Gastrocnemius medialis (tissue), 4 donors: ENCODE measurements around the gene SYNDIG1L. TPM values are rescaled to one million over a fixed set of nuclear protein-coding genes. Genes with fewer than 3 reads are reported as not detected.

Experiments
- ATAC-seq, 2 donors: fragments of 150-250 bp; one replicate each; pipeline ENCODE4 v1.9.1; 2016
- DNase-seq, 2 donors: peaks; one replicate each; pipeline ENCODE4 v3.0.0-alpha.2; 2019
- H3K27ac ChIP-seq, 4 donors: fragments of 200-600 bp; sonication (generic); 1 replicate in 1 of 4; 2 replicates in 3 of 4; pipeline ENCODE4 v1.5.1; 2016 to 2018; ENCODE audit warnings: mild to moderate bottlenecking in 2 of 4, moderate library complexity in 1 of 4
- H3K27me3 ChIP-seq, 3 donors: fragments of 200-600 bp; sonication (generic) in 2 of 3; 1 replicate in 1 of 3; 2 replicates in 2 of 3; pipeline versions ENCODE4 v1.5.1 to v1.6.0; 2016 to 2019; ENCODE audit warnings: mild to moderate bottlenecking in 1 of 3, moderate library complexity in 1 of 3
- H3K36me3 ChIP-seq, 2 donors: fragments of 200-600 bp; sonication (generic) in 1 of 2; one replicate each; pipeline ENCODE4 v1.5.1; 2017 to 2018
- H3K4me1 ChIP-seq, 2 donors: fragments of 200-600 bp; sonication (generic) in 1 of 2; one replicate each; pipeline ENCODE4 v1.5.1; 2016 to 2017; ENCODE audit warnings: mild to moderate bottlenecking in 2 of 2
- H3K4me3 ChIP-seq, 4 donors: fragments of 200-600 bp; sonication (generic) in 3 of 4; 1 replicate in 1 of 4; 2 replicates in 3 of 4; pipeline ENCODE4 v1.5.1; 2016 to 2019; ENCODE audit warnings: mild to moderate bottlenecking in 2 of 4
- H3K9me3 ChIP-seq, 3 donors: fragments of 200-600 bp; sonication (generic) in 2 of 3; 1 replicate in 1 of 3; 2 replicates in 2 of 3; pipeline ENCODE4 v1.5.1; 2016 to 2019
- POLR2A ChIP-seq, 2 donors: fragments of 450-650 bp; IDR thresholded peaks; one replicate each; pipeline ENCODE4 v1.6.1; 2017; ENCODE audit warnings: antibody characterized with exemption in 2 of 2, mild to moderate bottlenecking in 2 of 2, moderate library complexity in 2 of 2
- in situ Hi-C, 4 donors: fragments of 200-750 bp; cut with MboI; loops; one replicate each; pipeline versions ENCODE4 v1.15.0 to v1.8.0; 2017; ENCODE audit warnings: low sequenced_read_pairs in 4 of 4
- intact Hi-C: fragments of 100-400 bp; cut with DNase I; formaldehyde crosslinking; loops from one replicate; pipeline ENCODE4 v1.15.1; 2023; ENCODE audit warnings: low total_unique reads
- total RNA-seq, 4 donors: library from RNA; depleted of rRNA; stranded (reverse); fragments of >200 nt; gene quantifications; one replicate each; pipeline versions ENCODE4 v1.1.0 to v1.2.3, GENCODE V29; 2016
- TF ChIP-seq, protein P1 (sequence below), 5 experiments: fragments of 450-650 bp in 3 of 5; fragments of 200-600 bp in 2 of 5; sonication (generic) in 2 of 5; IDR thresholded peaks in 4 of 5; conservative IDR thresholded peaks in 1 of 5; 1 replicate in 4 of 5; 2 replicates in 1 of 5; pipeline ENCODE4 v1.5.1; 2016 to 2019; ENCODE audit warnings: antibody characterized with exemption in 5 of 5, mild to moderate bottlenecking in 3 of 5, moderate library complexity in 3 of 5

Gene SYNDIG1L
- total RNA-seq, 4 donors from 2014 or later: not detected

DNA sequence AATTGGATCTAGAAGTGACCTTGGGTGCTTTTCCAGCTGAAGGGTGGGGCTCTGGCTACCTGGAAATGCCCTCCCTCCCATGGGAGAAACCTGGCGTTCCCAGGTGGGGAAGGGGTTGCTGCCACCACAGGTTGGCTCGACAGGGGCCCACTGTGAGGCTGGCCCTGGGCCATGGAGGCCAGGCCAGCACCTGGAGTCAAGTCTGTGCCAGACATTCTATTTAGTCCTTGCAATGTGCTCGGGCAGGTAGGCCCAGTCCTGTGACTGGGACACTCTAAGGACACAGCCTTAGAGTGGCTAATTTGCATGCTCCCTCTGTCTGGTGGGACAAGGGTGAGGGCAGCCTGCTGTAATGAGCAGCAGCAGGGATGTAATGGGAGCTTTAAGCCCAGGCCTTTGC lies 65.8 kb downstream of the SYNDIG1L start:
- DNase-seq: no peak
- ATAC-seq: no peak
- H3K36me3 ChIP-seq: no peaks in the 10 kb centered on the region
- intact Hi-C loops (loop anchor here (5.0 kb wide), 2 partner anchors 132 to 252 kb away; partner anchors contain the start of genes ISCA2, LTBP2 and NPC2), in situ Hi-C loops (loop anchor here in 2 of 4 donors (5.0 to 10.0 kb wide), 2 partner anchors 117 to 125 kb away; no protein-coding TSS in a partner anchor)
- H3K27ac ChIP-seq: no peak overlapping the region
- no peaks in the 10 kb centered on the region for H3K27me3 ChIP-seq
- H3K4me1 ChIP-seq: no peaks in the 10 kb centered on the region
- TF ChIP-seq, protein P1, sequence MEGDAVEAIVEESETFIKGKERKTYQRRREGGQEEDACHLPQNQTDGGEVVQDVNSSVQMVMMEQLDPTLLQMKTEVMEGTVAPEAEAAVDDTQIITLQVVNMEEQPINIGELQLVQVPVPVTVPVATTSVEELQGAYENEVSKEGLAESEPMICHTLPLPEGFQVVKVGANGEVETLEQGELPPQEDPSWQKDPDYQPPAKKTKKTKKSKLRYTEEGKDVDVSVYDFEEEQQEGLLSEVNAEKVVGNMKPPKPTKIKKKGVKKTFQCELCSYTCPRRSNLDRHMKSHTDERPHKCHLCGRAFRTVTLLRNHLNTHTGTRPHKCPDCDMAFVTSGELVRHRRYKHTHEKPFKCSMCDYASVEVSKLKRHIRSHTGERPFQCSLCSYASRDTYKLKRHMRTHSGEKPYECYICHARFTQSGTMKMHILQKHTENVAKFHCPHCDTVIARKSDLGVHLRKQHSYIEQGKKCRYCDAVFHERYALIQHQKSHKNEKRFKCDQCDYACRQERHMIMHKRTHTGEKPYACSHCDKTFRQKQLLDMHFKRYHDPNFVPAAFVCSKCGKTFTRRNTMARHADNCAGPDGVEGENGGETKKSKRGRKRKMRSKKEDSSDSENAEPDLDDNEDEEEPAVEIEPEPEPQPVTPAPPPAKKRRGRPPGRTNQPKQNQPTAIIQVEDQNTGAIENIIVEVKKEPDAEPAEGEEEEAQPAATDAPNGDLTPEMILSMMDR (IDR thresholded peaks at IDR 0.05 in 4 of 5, conservative IDR thresholded peaks at IDR 0.05 in 1 of 5): no peak
- no peak for TF ChIP-seq POLR2A (IDR thresholded peaks at IDR 0.05)
- H3K9me3 ChIP-seq: no peaks in the 10 kb centered on the region
- no peak overlapping the region for H3K4me3 ChIP-seq

DNA sequence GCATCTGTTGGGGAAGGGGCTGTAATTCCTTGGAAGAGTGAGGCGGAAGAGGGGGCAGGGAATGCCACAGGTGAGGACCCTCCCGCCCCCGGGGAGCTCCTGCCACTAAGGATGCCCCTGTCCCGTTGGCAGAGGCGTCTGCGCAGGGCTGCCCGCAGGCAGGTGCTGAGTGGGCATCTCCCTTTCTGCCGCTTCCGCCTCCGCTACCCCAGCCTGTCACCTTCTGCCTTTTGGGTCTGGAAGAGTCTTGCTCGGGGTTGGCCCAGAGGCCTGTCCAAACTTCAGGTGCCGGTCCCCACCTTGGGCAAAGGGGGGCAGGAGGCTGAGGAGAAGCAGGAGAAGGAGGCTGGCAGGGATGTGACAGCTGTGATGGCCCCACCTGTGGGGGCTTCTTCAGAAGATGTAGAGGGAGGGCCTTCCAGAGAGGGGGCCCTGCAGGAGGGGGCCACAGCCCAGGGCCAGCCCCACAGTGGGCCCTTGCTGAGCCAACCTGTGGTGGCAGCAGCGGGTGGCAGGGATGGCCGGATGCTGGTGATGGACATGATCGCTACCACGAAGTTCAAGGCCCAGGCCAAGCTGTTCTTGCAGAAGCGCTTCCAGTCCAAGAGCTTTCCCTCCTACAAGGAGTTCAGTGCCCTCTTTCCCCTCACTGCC lies 67.7 kb downstream of the SYNDIG1L start:
- peaks cover 0 to 4% (median 0%) of the 10 kb centered on the region in 3 donors for H3K27me3 ChIP-seq
- ATAC-seq: no peak
- H3K4me1 ChIP-seq: no peaks in the 10 kb centered on the region
- H3K27ac ChIP-seq: no peak overlapping the region
- in situ Hi-C loops (no loop called here), intact Hi-C loops (no loop called here)
- DNase-seq: no peak
- TF ChIP-seq POLR2A (IDR thresholded peaks at IDR 0.05): no peak
- TF ChIP-seq, protein P1 (IDR thresholded peaks at IDR 0.05 in 4 of 5, conservative IDR thresholded peaks at IDR 0.05 in 1 of 5): no peak
- no peaks in the 10 kb centered on the region for H3K9me3 ChIP-seq
- no peaks in the 10 kb centered on the region for H3K36me3 ChIP-seq
- H3K4me3 ChIP-seq: no peak overlapping the region

DNA sequence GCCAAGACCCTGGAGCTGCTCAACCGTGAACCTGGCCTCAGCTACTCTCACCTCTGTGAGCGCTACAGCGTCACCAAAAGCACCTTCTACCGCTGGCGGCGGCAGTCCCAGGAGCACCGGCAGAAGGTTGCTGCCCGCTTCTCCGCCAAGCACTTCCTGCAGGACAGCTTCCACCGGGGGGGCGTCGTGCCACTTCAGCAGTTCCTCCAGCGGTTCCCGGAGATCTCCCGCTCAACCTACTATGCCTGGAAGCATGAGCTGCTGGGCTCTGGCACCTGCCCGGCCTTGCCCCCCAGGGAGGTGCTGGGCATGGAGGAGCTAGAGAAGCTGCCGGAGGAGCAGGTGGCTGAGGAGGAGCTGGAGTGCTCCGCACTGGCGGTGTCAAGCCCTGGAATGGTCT lies 68.4 kb downstream of the SYNDIG1L start:
- Histone ChIP-seq H3K36me3 (no peaks in the 10 kb centered on the region), H3K4me3 (no peak overlapping the region), H3K27ac (no peak overlapping the region), H3K4me1 (no peaks in the 10 kb centered on the region), H3K27me3 (peaks cover 0 to 9% (median 0%) of the 10 kb centered on the region in 3 donors), H3K9me3 (no peaks in the 10 kb centered on the region)
- ATAC-seq (no peak), DNase-seq (no peak)
- intact Hi-C loops: no loop called here
- in situ Hi-C loops: no loop called here
- TF ChIP-seq, protein P1 (IDR thresholded peaks at IDR 0.05 in 4 of 5, conservative IDR thresholded peaks at IDR 0.05 in 1 of 5): no peak

DNA sequence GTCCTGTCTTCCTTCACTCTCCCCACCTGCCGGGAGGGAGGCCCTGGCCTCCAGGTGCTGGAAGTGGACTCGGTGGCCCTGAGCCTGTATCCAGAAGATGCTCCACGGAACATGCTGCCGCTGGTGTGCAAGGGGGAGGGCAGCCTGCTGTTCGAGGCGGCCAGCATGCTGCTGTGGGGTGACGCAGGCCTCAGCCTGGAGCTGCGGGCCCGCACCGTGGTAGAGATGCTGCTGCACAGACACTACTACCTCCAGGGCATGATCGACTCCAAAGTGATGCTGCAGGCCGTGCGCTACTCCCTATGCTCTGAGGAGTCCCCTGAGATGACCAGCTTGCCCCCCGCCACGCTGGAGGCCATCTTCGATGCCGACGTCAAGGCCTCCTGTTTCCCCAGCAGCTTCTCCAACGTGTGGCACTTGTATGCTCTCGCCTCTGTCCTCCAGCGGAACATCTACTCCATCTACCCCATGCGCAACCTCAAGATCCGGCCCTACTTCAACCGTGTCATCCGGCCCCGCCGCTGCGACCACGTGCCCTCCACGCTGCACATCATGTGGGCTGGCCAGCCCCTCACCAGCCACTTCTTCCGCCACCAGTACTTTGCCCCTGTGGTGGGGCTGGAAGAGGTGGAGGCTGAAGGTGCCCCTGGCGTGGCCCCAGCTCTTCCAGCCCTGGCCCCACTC lies 69.0 kb downstream of the SYNDIG1L start:
- no peaks in the 10 kb centered on the region for H3K36me3 ChIP-seq
- no peak overlapping the region for H3K27ac ChIP-seq
- no peaks in the 10 kb centered on the region for H3K9me3 ChIP-seq
- TF ChIP-seq, protein P1 (IDR thresholded peaks at IDR 0.05 in 4 of 5, conservative IDR thresholded peaks at IDR 0.05 in 1 of 5): no peak
- TF ChIP-seq POLR2A (IDR thresholded peaks at IDR 0.05): no peak
- in situ Hi-C loops: no loop called here
- H3K4me1 ChIP-seq: no peaks in the 10 kb centered on the region
- no peak overlapping the region for H3K4me3 ChIP-seq
- DNase-seq: no peak
- ATAC-seq: no peak
- H3K27me3 ChIP-seq: peaks cover 0 to 9% (median 0%) of the 10 kb centered on the region in 3 donors
- intact Hi-C loops: no loop called here

Other genes starting within 250 kb of the SYNDIG1L start
- not detected for gene VSX2, start 186.8 kb downstream of the SYNDIG1L start, total RNA-seq
- 10 to 100 TPM in 3 of 4 donors, 1 to 10 TPM in 1; 9.1 to 20.0 (median 11.5) TPM for gene ABCD4, start 123.3 kb downstream of the SYNDIG1L start, total RNA-seq
- not detected for gene VRTN, start 77.7 kb downstream of the SYNDIG1L start, total RNA-seq
- 100 to 1,000 TPM in 1 of 4 donors, 10 to 100 TPM in 3; 75.9 to 176 (median 92.9) TPM for gene NPC2, start 67.1 kb upstream of the SYNDIG1L start, total RNA-seq
- gene ISCA2, start 67.6 kb upstream of the SYNDIG1L start, total RNA-seq: 10 to 100 TPM in 3 of 4 donors, 1 to 10 TPM in 1; 9.9 to 11.6 (median 11.4) TPM
- 10 to 100 TPM; 19.8 to 51.9 (median 28.8) TPM for gene LTBP2, start 186.0 kb upstream of the SYNDIG1L start, total RNA-seq